IMR-90 (cell line): Measurements from ENCODE around the gene KDELR3. TPM values are rescaled to one million over a fixed set of nuclear protein-coding genes. Genes with fewer than 3 reads are reported as not detected.

ENCODE experiments used
- ATAC-seq: fragments of 200-7000 bp; cut with Tn5 transposase; 2 replicates; pipeline ENCODE4 v1.9.1; 2020; ENCODE audit warnings: low read depth, mild to moderate bottlenecking, moderate library complexity
- BruUV-seq: library from RNA; stranded (reverse); fragments of 400-500 nt; replicated peaks from 2 replicates; lab custom pipeline; 2021; lab: Mats Ljungman, UMichigan
- CTCF ChIA-PET: fragments of 300-600 bp; formaldehyde crosslinking; extraction: SDS; loops from one replicate; lab custom pipeline; 2021; ENCODE audit warnings: antibody characterized with exemption; lab: Yijun Ruan, JAX
- POLR2A ChIA-PET: fragments of 300-600 bp; sonication (Branson Sonifier 250); formaldehyde crosslinking; loops from one replicate; lab custom pipeline; 2022; ENCODE audit warnings: antibody characterized with exemption; ENCODE audit not compliant: unreplicated experiment; lab: Charles Lee
- DNase-seq: peaks from one replicate; pipeline ENCODE4 v3.0.0; 2013
- H2AFZ ChIP-seq: replicated peaks from 2 replicates; pipeline ENCODE3; 2013; ENCODE audit warnings: low read length, mild to moderate bottlenecking; ENCODE audit not compliant: poor library complexity
- H2AK5ac ChIP-seq: 2 replicates; pipeline ENCODE4 v1.6.1; 2013; ENCODE audit warnings: low read depth, low read length, inconsistent platforms
- H2AK9ac ChIP-seq: replicated peaks from 2 replicates; pipeline ENCODE3; 2013; ENCODE audit warnings: mild to moderate bottlenecking, low read depth, low read length, moderate library complexity; ENCODE audit not compliant: poor library complexity
- H2BK120ac ChIP-seq: 2 replicates; pipeline ENCODE4 v1.6.1; 2013; ENCODE audit warnings: low read depth, low read length, inconsistent platforms
- H2BK15ac ChIP-seq: 3 replicates; pipeline ENCODE4 v1.6.1; 2013; ENCODE audit warnings: low read depth, low read length, inconsistent platforms
- H2BK20ac ChIP-seq: 2 replicates; pipeline ENCODE4 v1.6.1; 2013; ENCODE audit warnings: low read depth, mild to moderate bottlenecking, inconsistent platforms, low read length, moderate library complexity
- H2BK5ac ChIP-seq: 2 replicates; pipeline ENCODE4 v1.6.1; 2013; ENCODE audit warnings: mild to moderate bottlenecking, low read depth, low read length, inconsistent platforms; ENCODE audit not compliant: poor library complexity, severe bottlenecking
- H3K14ac ChIP-seq: replicated peaks from 2 replicates; pipeline ENCODE4 v1.6.1; 2013; ENCODE audit warnings: low read depth, low read length, inconsistent platforms
- H3K18ac ChIP-seq: 2 replicates; pipeline ENCODE4 v1.6.1; 2013; ENCODE audit warnings: low read depth, low read length, control low read depth
- H3K23ac ChIP-seq: 2 replicates; pipeline ENCODE4 v1.6.1; 2013; ENCODE audit warnings: low read depth, low read length, inconsistent platforms
- H3K27ac ChIP-seq: 2 replicates; pipeline ENCODE4 v1.5.1; 2013; ENCODE audit warnings: mild to moderate bottlenecking, control low read depth, low read length; ENCODE audit not compliant: insufficient read depth
- H3K27me3 ChIP-seq: 2 replicates; pipeline ENCODE4 v1.6.1; 2013; ENCODE audit warnings: low read length; ENCODE audit not compliant: control insufficient read depth, insufficient read depth
- H3K36me3 ChIP-seq: 2 replicates; pipeline ENCODE4 v1.6.1; 2013; ENCODE audit warnings: low read length, mixed read lengths; ENCODE audit not compliant: control insufficient read depth, insufficient read depth
- H3K4ac ChIP-seq: 2 replicates; pipeline ENCODE4 v1.6.1; 2013; ENCODE audit warnings: low read depth, low read length, inconsistent platforms
- H3K4me1 ChIP-seq: 2 replicates; pipeline ENCODE4 v1.6.1; 2013; ENCODE audit warnings: low read length, mixed read lengths; ENCODE audit not compliant: control insufficient read depth, insufficient read depth
- H3K4me2 ChIP-seq: 2 replicates; pipeline ENCODE4 v1.6.1; 2013; ENCODE audit warnings: low read depth, mild to moderate bottlenecking, control low read depth, low read length, moderate library complexity
- H3K4me3 ChIP-seq: 2 replicates; pipeline ENCODE4 v1.5.1; 2013; ENCODE audit warnings: low read depth, mild to moderate bottlenecking, control low read depth, low read length, moderate library complexity; ENCODE audit not compliant: insufficient read depth
- H3K56ac ChIP-seq: 2 replicates; pipeline ENCODE4 v1.6.1; 2013; ENCODE audit warnings: low read length, inconsistent platforms; ENCODE audit not compliant: insufficient read depth; ENCODE audit errors: extremely low read depth
- H3K79me1 ChIP-seq, 2 experiments: 2 replicates each; pipeline ENCODE4 v1.6.1; 2013; ENCODE audit warnings: low read length in 2 of 2, inconsistent platforms in 1 of 2, low read depth in 1 of 2
- H3K9ac ChIP-seq: 2 replicates; pipeline ENCODE4 v1.6.1; 2013; ENCODE audit warnings: low read depth, low read length, control low read depth
- H3K9me1 ChIP-seq: 2 replicates; pipeline ENCODE4 v1.6.1; 2013; ENCODE audit warnings: low read length, inconsistent platforms; ENCODE audit not compliant: insufficient read depth
- H3K9me3 ChIP-seq: 2 replicates; pipeline ENCODE4 v1.6.1; 2013; ENCODE audit warnings: low read length; ENCODE audit not compliant: control insufficient read depth, insufficient read depth
- H4K20me1 ChIP-seq: 2 replicates; pipeline ENCODE4 v1.6.1; 2013; ENCODE audit warnings: low read length, inconsistent platforms; ENCODE audit not compliant: insufficient read depth
- H4K5ac ChIP-seq: 2 replicates; pipeline ENCODE4 v1.6.1; 2013; ENCODE audit warnings: mild to moderate bottlenecking, low read depth, low read length, control low read depth
- H4K8ac ChIP-seq, 2 experiments: 2 replicates each; pipeline ENCODE4 v1.6.1; 2013; ENCODE audit warnings: low read depth in 2 of 2, low read length in 2 of 2, control low read depth in 1 of 2, inconsistent platforms in 1 of 2
- H4K91ac ChIP-seq: 2 replicates; pipeline ENCODE4 v1.6.1; 2013; ENCODE audit warnings: low read depth, low read length, inconsistent platforms; ENCODE audit not compliant: insufficient read depth
- BHLHE40 ChIP-seq: fragments of 150-350 bp; IDR thresholded peaks from 2 replicates; pipeline ENCODE4 v1.6.1; 2016; ENCODE audit warnings: mild to moderate bottlenecking, low read depth, low read length
- CEBPB ChIP-seq: IDR thresholded peaks from 2 replicates; pipeline ENCODE4 v1.6.1; 2012; ENCODE audit warnings: low read depth, low read length, improper control_type of control experiment
- CHD1 ChIP-seq: IDR thresholded peaks from 2 replicates; pipeline ENCODE4 v1.6.1; 2012; ENCODE audit warnings: low read depth, low read length, improper control_type of control experiment
- ELK1 ChIP-seq: fragments of 150-350 bp; IDR thresholded peaks from 2 replicates; pipeline ENCODE4 v1.6.1; 2016; ENCODE audit warnings: low read depth, mild to moderate bottlenecking, low read length, moderate library complexity, borderline replicate concordance
- FOS ChIP-seq: fragments of 150-350 bp; IDR thresholded peaks from 2 replicates; pipeline ENCODE4 v1.6.1; 2016; ENCODE audit warnings: low read depth, low read length
- MAFK ChIP-seq: IDR thresholded peaks from 2 replicates; pipeline ENCODE4 v1.6.1; 2012; ENCODE audit warnings: low read depth, low read length, improper control_type of control experiment
- MAZ ChIP-seq: IDR thresholded peaks from 2 replicates; pipeline ENCODE4 v1.6.1; 2012; ENCODE audit warnings: low read depth, mild to moderate bottlenecking, low read length, improper control_type of control experiment, moderate library complexity, borderline replicate concordance
- MXI1 ChIP-seq: IDR thresholded peaks from 2 replicates; pipeline ENCODE4 v1.6.1; 2012; ENCODE audit warnings: low read depth, mild to moderate bottlenecking, low read length, moderate library complexity, borderline replicate concordance
- NFE2L2 ChIP-seq: fragments of 150-350 bp; IDR thresholded peaks from 2 replicates; pipeline ENCODE4 v1.6.1; 2016; ENCODE audit warnings: low read depth, mild to moderate bottlenecking, low read length
- POLR2A ChIP-seq: IDR thresholded peaks from 2 replicates; pipeline ENCODE4 v1.6.1; 2012; ENCODE audit warnings: mild to moderate bottlenecking, low read depth, low read length
- RCOR1 ChIP-seq: IDR thresholded peaks from 2 replicates; pipeline ENCODE4 v1.6.1; 2012; ENCODE audit warnings: mild to moderate bottlenecking, low read length, improper control_type of control experiment; ENCODE audit not compliant: insufficient replicate concordance
- RFX5 ChIP-seq: IDR thresholded peaks from 2 replicates; pipeline ENCODE4 v1.8.0; 2012; ENCODE audit warnings: low read depth, mild to moderate bottlenecking, low read length, moderate library complexity
- SMC3 ChIP-seq: fragments of 150-350 bp; IDR thresholded peaks from 2 replicates; pipeline ENCODE4 v1.6.1; 2016; ENCODE audit warnings: low read depth, mild to moderate bottlenecking, antibody characterized with exemption, low read length, moderate library complexity
- WGBS, 2 experiments: methylation state at CpG; one replicate each; pipeline versions ENCODE4 v1.1.5 to v1.1.7; 2013; ENCODE audit warnings: missing lambda C conversion rate in 2 of 2; ENCODE audit not compliant: insufficient read length in 1 of 2; ENCODE audit errors: extremely low coverage in 2 of 2; 5-methylcytosine and 5-hydroxymethylcytosine counted together
- dilution Hi-C: fragments of 300-500 bp; cut with HindIII; formaldehyde crosslinking; loops from one replicate; pipeline ENCODE4 v1.14.3; 2018; ENCODE audit warnings: low sequenced_read_pairs; ENCODE audit not compliant: unreplicated experiment
- in situ Hi-C: fragments of 300-500 bp; cut with MboI; formaldehyde crosslinking; loops from 3 replicates; pipeline ENCODE4 v1.14.3; 2019; ENCODE audit warnings: low sequenced_read_pairs, inconsistent platforms, mixed read lengths
- intact Hi-C: fragments of 100-400 bp; cut with micrococcal nuclease; formaldehyde crosslinking; loops from 2 replicates; pipeline ENCODE4 v1.10.0; 2022
- polyA plus RNA-seq, 3 experiments: library from polyadenylated mRNA; depleted of rRNA; stranded (reverse); fragments of >200 nt; gene quantifications; 2 replicates each; pipeline ENCODE4 v1.2.3, GENCODE V29; 2012; ENCODE audit warnings: low replicate concordance in 1 of 3
- total RNA-seq: library from RNA; depleted of rRNA; stranded (reverse); fragments of >200 nt; gene quantifications from 2 replicates; pipeline ENCODE4 v1.2.3, GENCODE V29; 2012
- TF ChIP-seq, protein P1 (sequence below): fragments of 150-350 bp; IDR thresholded peaks from 2 replicates; pipeline ENCODE4 v1.6.1; 2017; ENCODE audit warnings: mild to moderate bottlenecking, antibody characterized with exemption, low read length, low read depth
- TF ChIP-seq, protein P2 (sequence below): conservative IDR thresholded peaks from 2 replicates; pipeline ENCODE4 v1.5.1; 2012; ENCODE audit warnings: mild to moderate bottlenecking, low read depth, low read length, improper control_type of control experiment

KDELR3 gene
- total and polyA plus RNA-seq, 2 of the 4 experiments (the other 2 are of a cell fraction), result 129 to 224 TPM

- peak; percentile 46 for DNase-seq
- peak overlapping the region; percentile 94 for H3K27ac ChIP-seq
- H3K36me3 ChIP-seq, result peaks cover 16% of the 10 kb centered on the region
- H4K20me1 ChIP-seq, result peaks cover 47% of the 10 kb centered on the region
- H2BK15ac ChIP-seq, result no peak overlapping the region
- H3K9ac ChIP-seq, result peak overlapping the region; percentile 95
- peak overlapping the region; percentile 100 for H3K4ac ChIP-seq
- H3K9me1 ChIP-seq, result peaks cover 6% of the 10 kb centered on the region
- H3K4me3 ChIP-seq, result peak overlapping the region; percentile 70
- peak overlapping the region; percentile 91 for H3K18ac ChIP-seq
- H2BK120ac ChIP-seq, result peak overlapping the region; percentile 84
- H3K9me3 ChIP-seq, result no peaks in the 10 kb centered on the region
- H2AFZ ChIP-seq, result peak overlapping the region; percentile 97
- H3K56ac ChIP-seq, result peak overlapping the region; percentile 97
- in situ Hi-C loops, result no loop called here
- peak overlapping the region; percentile 100 for H3K14ac ChIP-seq
- H4K8ac ChIP-seq, result peak overlapping the region; percentile 86 to 100
- BruUV-seq, result no TSS peak
- ATAC-seq, result peak; percentile 48
- H3K4me1 ChIP-seq, result peaks cover 7% of the 10 kb centered on the region
- no peaks in the 10 kb centered on the region for H3K27me3 ChIP-seq
- dilution Hi-C loops, result no loop called here
- peaks cover 4 to 17% of the 10 kb centered on the region in 2 experiments; a peak in 3 of 4 replicates for H3K79me1 ChIP-seq
- peak overlapping the region; percentile 90 for H4K5ac ChIP-seq
- CTCF ChIA-PET, result no interaction called here
- POLR2A ChIA-PET, result no interaction called here
- 0% methylated on average over 39 of the region's 69 CpGs; no CpG with 5 or more reads in 1 of the 2 experiments for WGBS, 2 experiments
- H2AK9ac ChIP-seq, result peak overlapping the region; percentile 100
- H2BK20ac ChIP-seq, result no peak overlapping the region
- H2BK5ac ChIP-seq, result peak overlapping the region; percentile 97
- H2AK5ac ChIP-seq, result peak overlapping the region; percentile 100
- no peak; the same call in 1 of the 2 replicates for TF ChIP-seq POLR2A
- no peak; the same call in 1 of the 2 replicates for TF ChIP-seq BHLHE40
- TF ChIP-seq NFE2L2, result no peak
- TF ChIP-seq, protein P1, sequence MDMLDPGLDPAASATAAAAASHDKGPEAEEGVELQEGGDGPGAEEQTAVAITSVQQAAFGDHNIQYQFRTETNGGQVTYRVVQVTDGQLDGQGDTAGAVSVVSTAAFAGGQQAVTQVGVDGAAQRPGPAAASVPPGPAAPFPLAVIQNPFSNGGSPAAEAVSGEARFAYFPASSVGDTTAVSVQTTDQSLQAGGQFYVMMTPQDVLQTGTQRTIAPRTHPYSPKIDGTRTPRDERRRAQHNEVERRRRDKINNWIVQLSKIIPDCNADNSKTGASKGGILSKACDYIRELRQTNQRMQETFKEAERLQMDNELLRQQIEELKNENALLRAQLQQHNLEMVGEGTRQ, result no peak
- TF ChIP-seq MAFK, result no peak
- TF ChIP-seq FOS, result no peak
- no peak for TF ChIP-seq RCOR1
- TF ChIP-seq SMC3, result no peak
- peak; percentile 56; the same call in 1 of the 2 replicates for TF ChIP-seq CHD1
- no peak for TF ChIP-seq ELK1
- TF ChIP-seq, protein P2, sequence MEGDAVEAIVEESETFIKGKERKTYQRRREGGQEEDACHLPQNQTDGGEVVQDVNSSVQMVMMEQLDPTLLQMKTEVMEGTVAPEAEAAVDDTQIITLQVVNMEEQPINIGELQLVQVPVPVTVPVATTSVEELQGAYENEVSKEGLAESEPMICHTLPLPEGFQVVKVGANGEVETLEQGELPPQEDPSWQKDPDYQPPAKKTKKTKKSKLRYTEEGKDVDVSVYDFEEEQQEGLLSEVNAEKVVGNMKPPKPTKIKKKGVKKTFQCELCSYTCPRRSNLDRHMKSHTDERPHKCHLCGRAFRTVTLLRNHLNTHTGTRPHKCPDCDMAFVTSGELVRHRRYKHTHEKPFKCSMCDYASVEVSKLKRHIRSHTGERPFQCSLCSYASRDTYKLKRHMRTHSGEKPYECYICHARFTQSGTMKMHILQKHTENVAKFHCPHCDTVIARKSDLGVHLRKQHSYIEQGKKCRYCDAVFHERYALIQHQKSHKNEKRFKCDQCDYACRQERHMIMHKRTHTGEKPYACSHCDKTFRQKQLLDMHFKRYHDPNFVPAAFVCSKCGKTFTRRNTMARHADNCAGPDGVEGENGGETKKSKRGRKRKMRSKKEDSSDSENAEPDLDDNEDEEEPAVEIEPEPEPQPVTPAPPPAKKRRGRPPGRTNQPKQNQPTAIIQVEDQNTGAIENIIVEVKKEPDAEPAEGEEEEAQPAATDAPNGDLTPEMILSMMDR, result no peak
- peak; percentile 48; the same call in 1 of the 2 replicates for TF ChIP-seq MXI1
- TF ChIP-seq RFX5, result no peak
- no peak for TF ChIP-seq CEBPB
- peak; percentile 56; the same call in 1 of the 2 replicates for TF ChIP-seq MAZ
- intact Hi-C loops, result no loop called here
- peak overlapping the region; percentile 100 for H3K23ac ChIP-seq
- peak overlapping the region; percentile 99 for H4K91ac ChIP-seq
- peak overlapping the region; percentile 96 for H3K4me2 ChIP-seq
These were observed 37.7 kb downstream of the KDELR3 start for GRCh38 chr22:38505541-38506117.
